ENCODE measurements around the gene GNG12.

GRCh38 chr1:67801903-67802302 is 31.4 kb downstream of the GNG12 start:
- TF ChIP-seq, protein P1, sequence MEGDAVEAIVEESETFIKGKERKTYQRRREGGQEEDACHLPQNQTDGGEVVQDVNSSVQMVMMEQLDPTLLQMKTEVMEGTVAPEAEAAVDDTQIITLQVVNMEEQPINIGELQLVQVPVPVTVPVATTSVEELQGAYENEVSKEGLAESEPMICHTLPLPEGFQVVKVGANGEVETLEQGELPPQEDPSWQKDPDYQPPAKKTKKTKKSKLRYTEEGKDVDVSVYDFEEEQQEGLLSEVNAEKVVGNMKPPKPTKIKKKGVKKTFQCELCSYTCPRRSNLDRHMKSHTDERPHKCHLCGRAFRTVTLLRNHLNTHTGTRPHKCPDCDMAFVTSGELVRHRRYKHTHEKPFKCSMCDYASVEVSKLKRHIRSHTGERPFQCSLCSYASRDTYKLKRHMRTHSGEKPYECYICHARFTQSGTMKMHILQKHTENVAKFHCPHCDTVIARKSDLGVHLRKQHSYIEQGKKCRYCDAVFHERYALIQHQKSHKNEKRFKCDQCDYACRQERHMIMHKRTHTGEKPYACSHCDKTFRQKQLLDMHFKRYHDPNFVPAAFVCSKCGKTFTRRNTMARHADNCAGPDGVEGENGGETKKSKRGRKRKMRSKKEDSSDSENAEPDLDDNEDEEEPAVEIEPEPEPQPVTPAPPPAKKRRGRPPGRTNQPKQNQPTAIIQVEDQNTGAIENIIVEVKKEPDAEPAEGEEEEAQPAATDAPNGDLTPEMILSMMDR (conservative IDR thresholded peaks at IDR 0.05), result no peak
- TF ChIP-seq EZH2 (IDR thresholded peaks at IDR 0.05; ENCODE audit: low read depth), result no peak

Data from PC-9 (cell line).